Urinary bladder (tissue), 4 donors: ENCODE results near the gene ENTHD1. TPM values are rescaled to one million over a fixed set of nuclear protein-coding genes. Genes with fewer than 3 reads are reported as not detected.

Source experiments
- DNase-seq: peaks from one replicate; pipeline ENCODE4 v3.0.0-alpha.2; 2015; ENCODE audit errors: extremely low spot score
- H3K27ac ChIP-seq: one replicate; pipeline ENCODE4 v1.5.1; 2013; ENCODE audit warnings: low read depth, mild to moderate bottlenecking, moderate library complexity
- H3K36me3 ChIP-seq: one replicate; pipeline ENCODE4 v1.6.1; 2013; ENCODE audit warnings: mild to moderate bottlenecking, moderate library complexity; ENCODE audit not compliant: insufficient read depth
- H3K4me1 ChIP-seq: one replicate; pipeline ENCODE4 v1.6.1; 2013; ENCODE audit warnings: mild to moderate bottlenecking, moderate library complexity; ENCODE audit not compliant: insufficient read depth
- H3K4me3 ChIP-seq: one replicate; pipeline ENCODE4 v1.5.1; 2013; ENCODE audit warnings: low read depth, low read length
- WGBS: extraction: QIAGEN DNeasy Blood & Tissue Kit; methylation state at CpG from one replicate; pipeline ENCODE4 v1.1.7; 2013; 5-methylcytosine and 5-hydroxymethylcytosine counted together
- polyA plus RNA-seq: library from polyadenylated mRNA; stranded (reverse); fragments of 200-250 nt; gene quantifications from one replicate; pipeline ENCODE4 v1.2.3, GENCODE V29; 2013
- total RNA-seq: library from RNA; depleted of rRNA; stranded (reverse); fragments of >200 nt; gene quantifications from one replicate; pipeline ENCODE4 v1.2.3, GENCODE V29; 2014
- donor health status: healthy with polysubstance abuse.
- donor health status: healthy.

The ENTHD1 gene
- total and polyA plus RNA-seq, 2 donors: not detected

- Histone ChIP-seq H3K4me1 (no peaks in the 10 kb centered on the region), H3K4me3 (no peak overlapping the region), H3K27ac (no peak overlapping the region), H3K36me3 (no peaks in the 10 kb centered on the region)
- WGBS: 83% methylated on average over 8 of the region's 8 CpGs
- no peak for DNase-seq
These were observed 160.9 kb downstream of the ENTHD1 start for GRCh38 chr22:39732625-39733024.

GRCh38 chr22:39731881-39732555 is 161.5 kb downstream of the ENTHD1 start:
- Histone ChIP-seq H3K36me3 (no peaks in the 10 kb centered on the region), H3K4me1 (no peaks in the 10 kb centered on the region), H3K27ac (no peak overlapping the region), H3K4me3 (no peak overlapping the region)
- DNase-seq: no peak
- 71% methylated on average over 12 of the region's 12 CpGs for WGBS

- WGBS: 92% methylated on average over 5 of the region's 5 CpGs
- H3K27ac ChIP-seq: no peak overlapping the region
- no peaks in the 10 kb centered on the region for H3K36me3 ChIP-seq
- no peak overlapping the region for H3K4me3 ChIP-seq
- no peaks in the 10 kb centered on the region for H3K4me1 ChIP-seq
- DNase-seq: no peak
These were observed 162.1 kb downstream of the ENTHD1 start for GRCh38 chr22:39731481-39731880.

- no peaks in the 10 kb centered on the region for H3K4me1 ChIP-seq
- H3K27ac ChIP-seq: no peak overlapping the region
- DNase-seq: no peak
- no peak overlapping the region for H3K4me3 ChIP-seq
- 80% methylated on average over 13 of the region's 13 CpGs for WGBS
- no peaks in the 10 kb centered on the region for H3K36me3 ChIP-seq
These were observed 164.2 kb downstream of the ENTHD1 start for GRCh38 chr22:39729141-39729934.

- no peaks in the 10 kb centered on the region for H3K4me1 ChIP-seq
- no peaks in the 10 kb centered on the region for H3K36me3 ChIP-seq
- H3K27ac ChIP-seq: no peak overlapping the region
- DNase-seq: no peak
- H3K4me3 ChIP-seq: no peak overlapping the region
- 88% methylated on average over 12 of the region's 12 CpGs for WGBS
These were observed 165.2 kb downstream of the ENTHD1 start for GRCh38 chr22:39728236-39728860.

- no peaks in the 10 kb centered on the region for H3K36me3 ChIP-seq
- DNase-seq: no peak
- H3K27ac ChIP-seq: no peak overlapping the region
- no peaks in the 10 kb centered on the region for H3K4me1 ChIP-seq
- H3K4me3 ChIP-seq: no peak overlapping the region
- WGBS: 37% methylated on average over 15 of the region's 15 CpGs
These were observed 166.0 kb downstream of the ENTHD1 start for GRCh38 chr22:39727541-39727940.

GRCh38 chr22:39725351-39726035 is 168.1 kb downstream of the ENTHD1 start:
- H3K4me3 ChIP-seq: no peak overlapping the region
- DNase-seq: no peak
- H3K27ac ChIP-seq: no peak overlapping the region
- 91% methylated on average over 9 of the region's 9 CpGs for WGBS
- H3K36me3 ChIP-seq: no peaks in the 10 kb centered on the region
- H3K4me1 ChIP-seq: no peaks in the 10 kb centered on the region

GRCh38 chr22:39724857-39725256 is 168.7 kb downstream of the ENTHD1 start:
- Histone ChIP-seq H3K36me3 (no peaks in the 10 kb centered on the region), H3K4me3 (no peak overlapping the region), H3K27ac (no peak overlapping the region), H3K4me1 (no peaks in the 10 kb centered on the region)
- 94% methylated on average over 9 of the region's 9 CpGs for WGBS
- DNase-seq: no peak

GRCh38 chr22:39724390-39724789 is 169.2 kb downstream of the ENTHD1 start:
- Histone ChIP-seq H3K36me3 (no peaks in the 10 kb centered on the region), H3K4me1 (no peaks in the 10 kb centered on the region), H3K27ac (no peak overlapping the region), H3K4me3 (no peak overlapping the region)
- 89% methylated on average over 4 of the region's 4 CpGs for whole genome bisulfite sequencing
- DNase-seq: no peak

- Histone ChIP-seq H3K27ac (no peak overlapping the region), H3K4me3 (no peak overlapping the region), H3K4me1 (no peaks in the 10 kb centered on the region), H3K36me3 (no peaks in the 10 kb centered on the region)
- 65% methylated on average over 3 of the region's 3 CpGs for WGBS
- DNase-seq: no peak
These were observed 169.6 kb downstream of the ENTHD1 start for GRCh38 chr22:39723899-39724351.

GRCh38 chr22:39723463-39723862 is 170.1 kb downstream of the ENTHD1 start:
- no peak overlapping the region for H3K4me3 ChIP-seq
- no peaks in the 10 kb centered on the region for H3K4me1 ChIP-seq
- no peak for DNase-seq
- WGBS: 92% methylated on average over 10 of the region's 10 CpGs
- no peaks in the 10 kb centered on the region for H3K36me3 ChIP-seq
- no peak overlapping the region for H3K27ac ChIP-seq

GRCh38 chr22:39722501-39722900 is 171.1 kb downstream of the ENTHD1 start:
- Histone ChIP-seq H3K4me3 (no peak overlapping the region), H3K27ac (no peak overlapping the region), H3K36me3 (no peaks in the 10 kb centered on the region), H3K4me1 (no peaks in the 10 kb centered on the region)
- no peak for DNase-seq
- 88% methylated on average over 4 of the region's 4 CpGs for WGBS

- no peaks in the 10 kb centered on the region for H3K4me1 ChIP-seq
- H3K36me3 ChIP-seq: no peaks in the 10 kb centered on the region
- no peak for DNase-seq
- no peak overlapping the region for H3K4me3 ChIP-seq
- WGBS: 92% methylated on average over 6 of the region's 6 CpGs
- H3K27ac ChIP-seq: no peak overlapping the region
These were observed 171.6 kb downstream of the ENTHD1 start for GRCh38 chr22:39722032-39722325.
